HepG2 (cell line): Measurements from ENCODE around the gene EMC10. TPM values are rescaled to one million over a fixed set of nuclear protein-coding genes. Genes with fewer than 3 reads are reported as not detected.

Experiments used
- ATAC-seq: fragments of 200-7000 bp; cut with Tn5 transposase; 3 replicates; pipeline ENCODE4 v1.9.1; 2020; ENCODE audit warnings: mild to moderate bottlenecking, moderate library complexity
- BruUV-seq: library from RNA; stranded (reverse); fragments of 400-500 nt; replicated peaks from 2 replicates; lab custom pipeline; 2021; lab: Mats Ljungman, UMichigan
- CTCF ChIA-PET: fragments of 300-600 bp; formaldehyde crosslinking; extraction: SDS; loops from one replicate; lab custom pipeline; 2021; ENCODE audit warnings: low total read pairs, inconsistent platforms, low intra/inter-chr PET ratio; lab: Yijun Ruan, JAX
- POLR2A ChIA-PET: fragments of 350-600 bp; sonication (Branson Sonifier 250); formaldehyde crosslinking; loops from one replicate; lab custom pipeline; 2020; ENCODE audit warnings: antibody characterized with exemption, inconsistent platforms; lab: Yijun Ruan, JAX
- DNase-seq: peaks from one replicate; pipeline ENCODE4 v3.0.0-alpha.2; 2015; ENCODE audit warnings: low spot score
- FAIRE-seq: peaks from 3 replicates; lab custom pipeline; 2011; peaks lifted over from hg19 to GRCh38; lab: Jason Lieb, UNC
- H2AFZ ChIP-seq: one replicate; pipeline ENCODE4 v1.6.1; 2011; ENCODE audit warnings: low read length, inconsistent platforms
- H3K27ac ChIP-seq: fragments of 300-600 bp; 3 replicates; pipeline ENCODE4 v1.8.0; 2011; ENCODE audit warnings: mixed run types, mild to moderate bottlenecking, mixed read lengths, low read length, inconsistent platforms; ENCODE audit not compliant: insufficient read depth; ENCODE audit errors: extremely low read length
- H3K27me3 ChIP-seq, 2 experiments: fragments of 200-600 bp in 1 of 2; 2 replicates in 1 of 2; 3 replicates in 1 of 2; pipeline versions ENCODE4 v1.6.0 to v1.8.0; 2011; ENCODE audit warnings: low read length in 2 of 2, mild to moderate bottlenecking in 2 of 2, moderate library complexity in 2 of 2, inconsistent platforms in 1 of 2; ENCODE audit not compliant: insufficient read depth in 2 of 2, control insufficient read depth in 1 of 2
- H3K36me3 ChIP-seq, 2 experiments: fragments of 200-600 bp in 1 of 2; replicated peaks in 1 of 2; 2 replicates in 1 of 2; 3 replicates in 1 of 2; pipeline versions ENCODE4 v1.5.1 to v1.8.0; 2011; ENCODE audit warnings: low read length in 2 of 2, inconsistent platforms in 1 of 2; ENCODE audit not compliant: insufficient read depth in 2 of 2, control insufficient read depth in 1 of 2
- H3K4me1 ChIP-seq: 2 replicates; pipeline ENCODE4 v1.5.1; 2012; ENCODE audit warnings: low read length, inconsistent platforms; ENCODE audit not compliant: insufficient read depth
- H3K4me2 ChIP-seq: 2 replicates; pipeline ENCODE4 v1.6.0; 2011; ENCODE audit warnings: low read depth, low read length, inconsistent platforms
- H3K4me3 ChIP-seq, 3 experiments: fragments of 200-600 bp in 1 of 3; sonication (generic), shearing (Covaris generic) in 1 of 3; replicated peaks in 1 of 3; 2 replicates each; pipeline ENCODE4 v1.5.1; 2011 to 2016; ENCODE audit warnings: low read length in 3 of 3, inconsistent platforms in 2 of 3, low read depth in 2 of 3, mild to moderate bottlenecking in 2 of 3, control low read depth in 1 of 3, mixed read lengths in 1 of 3; ENCODE audit not compliant: insufficient read depth in 1 of 3
- H3K79me2 ChIP-seq: one replicate; pipeline ENCODE4 v1.6.1; 2011; ENCODE audit warnings: low read length, inconsistent platforms; ENCODE audit not compliant: insufficient read depth
- H3K9ac ChIP-seq: 2 replicates; pipeline ENCODE4 v1.6.0; 2011; ENCODE audit warnings: mild to moderate bottlenecking, low read depth, low read length, inconsistent platforms; ENCODE audit not compliant: insufficient read depth
- H3K9me3 ChIP-seq: 2 replicates; pipeline ENCODE4 v1.5.1; 2012; ENCODE audit warnings: mild to moderate bottlenecking, low read length
- H4K20me1 ChIP-seq: 2 replicates; pipeline ENCODE4 v1.6.0; 2011; ENCODE audit warnings: inconsistent platforms, mild to moderate bottlenecking, low read length, moderate library complexity; ENCODE audit not compliant: insufficient read depth
- CREB3 ChIP-seq: sonication (generic); formaldehyde crosslinking; IDR thresholded peaks from 2 replicates; pipeline ENCODE4 v1.5.0; 2020; ENCODE audit warnings: missing genetic modification reagents
- ZFYVE20 ChIP-seq: sonication (generic); formaldehyde crosslinking; IDR thresholded peaks from 2 replicates; pipeline ENCODE4 v1.8.0; 2023; ENCODE audit warnings: low read depth, mild to moderate bottlenecking, moderate library complexity, missing genetic modification reagents, borderline replicate concordance
- ZNF740 ChIP-seq: sonication (generic); formaldehyde crosslinking; IDR thresholded peaks from 2 replicates; pipeline ENCODE4 v1.4.0; 2020; ENCODE audit warnings: missing genetic modification reagents
- WGBS: methylation state at CpG from one replicate; pipeline ENCODE4 v1.1.6; 2017; ENCODE audit warnings: low lambda C conversion rate; 5-methylcytosine and 5-hydroxymethylcytosine counted together
- in situ Hi-C: cut with HindIII; loops from 2 replicates; pipeline ENCODE4 v1.10.0; 2017; ENCODE audit warnings: low pct_unique_long_range_greater_than_20kb; ENCODE audit not compliant: extremely low pct_ligation_motif_present
- intact Hi-C: fragments of 100-400 bp; cut with micrococcal nuclease; formaldehyde crosslinking; loops from one replicate; pipeline ENCODE4 v1.10.0; 2022; ENCODE audit not compliant: unreplicated experiment
- polyA plus RNA-seq, 8 experiments: library from polyadenylated mRNA; depleted of rRNA in 3 of 8; stranded (reverse) in 7 of 8; unstranded in 1 of 8; fragments of >200 nt; fragmentation: Illumina TruSeq in 4 of 8; extraction: Trizol in 4 of 8; gene quantifications; 2 replicates each; pipeline versions ENCODE4 v1.2.1 to v1.2.3, GENCODE V29; 2011 to 2016; ENCODE audit warnings: low read depth in 4 of 8, missing spikeins in 1 of 8, mixed read lengths in 1 of 8; ENCODE audit not compliant: insufficient read depth in 1 of 8
- total RNA-seq, 5 experiments: library from RNA; depleted of rRNA; stranded (reverse); fragments of >200 nt; fragmentation: Illumina TruSeq; extraction: Trizol; gene quantifications; 2 replicates each; pipeline ENCODE4 v1.2.3, GENCODE V29; 2016; ENCODE audit warnings: low read depth in 1 of 5
- TF ChIP-seq, protein P1 (sequence below): sonication (generic); formaldehyde crosslinking; IDR thresholded peaks from 2 replicates; pipeline ENCODE4 v1.5.0; 2020; ENCODE audit warnings: mild to moderate bottlenecking, missing genetic modification reagents, moderate library complexity
- TF ChIP-seq, protein P2 (sequence below): sonication (generic); formaldehyde crosslinking; IDR thresholded peaks from 2 replicates; pipeline ENCODE4 v1.4.0; 2020; ENCODE audit warnings: missing genetic modification reagents

Gene EMC10
- total and polyA plus RNA-seq, 2 of the 13 experiments (the other 11 are each of a cell fraction or from before 2014, with no cell fraction given): not detected

GRCh38 chr19:50500060-50500752, 23.9 kb downstream of the EMC10 start:
- H3K79me2 ChIP-seq: no peaks in the 10 kb centered on the region
- peaks cover 11% of the 10 kb centered on the region for H3K4me1 ChIP-seq
- in situ Hi-C loops (no loop called here), intact Hi-C loops (no loop called here)
- POLR2A ChIA-PET: no interaction called here
- H3K9ac ChIP-seq: no peak overlapping the region
- no peak for FAIRE-seq
- H3K9me3 ChIP-seq: no peaks in the 10 kb centered on the region
- peaks cover 1 to 7% of the 10 kb centered on the region in 2 experiments; a peak in 3 of 5 replicates for H3K27me3 ChIP-seq
- CTCF ChIA-PET: no interaction called here
- ATAC-seq: peak; percentile 55
- TF ChIP-seq, protein P1, sequence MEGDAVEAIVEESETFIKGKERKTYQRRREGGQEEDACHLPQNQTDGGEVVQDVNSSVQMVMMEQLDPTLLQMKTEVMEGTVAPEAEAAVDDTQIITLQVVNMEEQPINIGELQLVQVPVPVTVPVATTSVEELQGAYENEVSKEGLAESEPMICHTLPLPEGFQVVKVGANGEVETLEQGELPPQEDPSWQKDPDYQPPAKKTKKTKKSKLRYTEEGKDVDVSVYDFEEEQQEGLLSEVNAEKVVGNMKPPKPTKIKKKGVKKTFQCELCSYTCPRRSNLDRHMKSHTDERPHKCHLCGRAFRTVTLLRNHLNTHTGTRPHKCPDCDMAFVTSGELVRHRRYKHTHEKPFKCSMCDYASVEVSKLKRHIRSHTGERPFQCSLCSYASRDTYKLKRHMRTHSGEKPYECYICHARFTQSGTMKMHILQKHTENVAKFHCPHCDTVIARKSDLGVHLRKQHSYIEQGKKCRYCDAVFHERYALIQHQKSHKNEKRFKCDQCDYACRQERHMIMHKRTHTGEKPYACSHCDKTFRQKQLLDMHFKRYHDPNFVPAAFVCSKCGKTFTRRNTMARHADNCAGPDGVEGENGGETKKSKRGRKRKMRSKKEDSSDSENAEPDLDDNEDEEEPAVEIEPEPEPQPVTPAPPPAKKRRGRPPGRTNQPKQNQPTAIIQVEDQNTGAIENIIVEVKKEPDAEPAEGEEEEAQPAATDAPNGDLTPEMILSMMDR: 0 out of 2 replicates have a peak, but pooled peaks have one; percentile 19
- TF ChIP-seq, protein P2, sequence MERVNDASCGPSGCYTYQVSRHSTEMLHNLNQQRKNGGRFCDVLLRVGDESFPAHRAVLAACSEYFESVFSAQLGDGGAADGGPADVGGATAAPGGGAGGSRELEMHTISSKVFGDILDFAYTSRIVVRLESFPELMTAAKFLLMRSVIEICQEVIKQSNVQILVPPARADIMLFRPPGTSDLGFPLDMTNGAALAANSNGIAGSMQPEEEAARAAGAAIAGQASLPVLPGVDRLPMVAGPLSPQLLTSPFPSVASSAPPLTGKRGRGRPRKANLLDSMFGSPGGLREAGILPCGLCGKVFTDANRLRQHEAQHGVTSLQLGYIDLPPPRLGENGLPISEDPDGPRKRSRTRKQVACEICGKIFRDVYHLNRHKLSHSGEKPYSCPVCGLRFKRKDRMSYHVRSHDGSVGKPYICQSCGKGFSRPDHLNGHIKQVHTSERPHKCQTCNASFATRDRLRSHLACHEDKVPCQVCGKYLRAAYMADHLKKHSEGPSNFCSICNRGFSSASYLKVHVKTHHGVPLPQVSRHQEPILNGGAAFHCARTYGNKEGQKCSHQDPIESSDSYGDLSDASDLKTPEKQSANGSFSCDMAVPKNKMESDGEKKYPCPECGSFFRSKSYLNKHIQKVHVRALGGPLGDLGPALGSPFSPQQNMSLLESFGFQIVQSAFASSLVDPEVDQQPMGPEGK: peak; percentile 58; the same call in 1 of the 2 replicates
- no peak for TF ChIP-seq CREB3
- TF ChIP-seq ZFYVE20 (CRISPR knock-in tag): no peak
- 0 out of 2 replicates have a peak, but pooled peaks have one; percentile 40 for TF ChIP-seq ZNF740 (CRISPR knock-in tag)
- no peak overlapping the region for H3K27ac ChIP-seq
- 36% methylated on average over 12 of the region's 27 CpGs for WGBS
- no TSS peak for BruUV-seq
- no peak overlapping the region for H2AFZ ChIP-seq
- H3K4me3 ChIP-seq: no peak overlapping the region
- H3K4me2 ChIP-seq: no peak overlapping the region
- no peaks in the 10 kb centered on the region for H3K36me3 ChIP-seq
- H4K20me1 ChIP-seq: no peaks in the 10 kb centered on the region
- DNase-seq: no peak
